Stimulated activated CD4-positive, alpha-beta T cell treated with anti-CD3 and anti-CD28 coated beads, Interleukin-2, amount 100 ng/mL, for 24 hours (primary cell): ENCODE data around the gene BIRC2.
"Not testable (repeated sequence)": the region's sequence is repeated elsewhere in the genome, so short reads cannot be mapped to it uniquely, and the experiment has no call there.

Experiments
- DNase-seq, 2 donors: peaks; one replicate each; pipeline ENCODE4 v3.0.0-alpha.2; 2020

Gene BIRC2

GRCh38 chr11:102323542-102324251 lies 23.3 kb upstream of the BIRC2 start:
- no peak for DNase-seq

- no peak for DNase-seq
Observed at GRCh38 chr11:102325088-102325487, 21.9 kb upstream of the BIRC2 start.

GRCh38 chr11:102328748-102329147 lies 18.3 kb upstream of the BIRC2 start:
- no peak for DNase-seq

GRCh38 chr11:102330231-102330630 lies 16.8 kb upstream of the BIRC2 start:
- DNase-seq: no peak

GRCh38 chr11:102331341-102331740 lies 15.7 kb upstream of the BIRC2 start:
- DNase-seq: no peak

GRCh38 chr11:102332611-102332994 lies 14.4 kb upstream of the BIRC2 start:
- no peak for DNase-seq

GRCh38 chr11:102338479-102339010 lies 8.5 kb upstream of the BIRC2 start:
- DNase-seq: no peak

GRCh38 chr11:102341311-102341710 lies 5.7 kb upstream of the BIRC2 start:
- DNase-seq: not testable (repeated sequence)

GRCh38 chr11:102341844-102342318 lies 5.1 kb upstream of the BIRC2 start:
- peak; percentile 66 to 79 for DNase-seq

- DNase-seq: no peak
Observed at GRCh38 chr11:102343809-102344208, 3.2 kb upstream of the BIRC2 start.

GRCh38 chr11:102345904-102346303 lies 1.1 kb upstream of the BIRC2 start:
- no peak for DNase-seq

- no peak for DNase-seq
Observed at GRCh38 chr11:102346456-102346747, 612 bp upstream of the BIRC2 start.

GRCh38 chr11:102347462-102348370 lies 702 bp downstream of the BIRC2 start:
- no peak for DNase-seq

- DNase-seq: no peak
Observed at GRCh38 chr11:102357116-102357515, 10.1 kb downstream of the BIRC2 start.

GRCh38 chr11:102359372-102359771 lies 12.4 kb downstream of the BIRC2 start:
- DNase-seq: no peak

- DNase-seq: no peak
Observed at GRCh38 chr11:102360681-102361080, 13.7 kb downstream of the BIRC2 start.

- no peak for DNase-seq
Observed at GRCh38 chr11:102361086-102362031, 14.3 kb downstream of the BIRC2 start.

- no peak for DNase-seq
Observed at GRCh38 chr11:102364991-102365390, 18.0 kb downstream of the BIRC2 start.

GRCh38 chr11:102367364-102367763 lies 20.4 kb downstream of the BIRC2 start:
- no peak for DNase-seq

GRCh38 chr11:102368472-102368871 lies 21.5 kb downstream of the BIRC2 start:
- DNase-seq: no peak

- not testable (repeated sequence) for DNase-seq
Observed at GRCh38 chr11:102374633-102375424, 27.8 kb downstream of the BIRC2 start.
